PC-9 (cell line): ENCODE data around the gene FOXC1. TPM values are rescaled to one million over a fixed set of nuclear protein-coding genes. Genes with fewer than 3 reads are reported as not detected.

Experiments
- BruUV-seq: library from RNA; stranded (reverse); fragments of 400-500 nt; replicated peaks from 2 replicates; lab custom pipeline; 2021; lab: Mats Ljungman, UMichigan
- CTCF ChIA-PET: fragments of 300-600 bp; sonication (Branson Sonifier 250); formaldehyde crosslinking; loops from one replicate; lab custom pipeline; 2022; ENCODE audit warnings: antibody characterized with exemption; lab: Charles Lee
- POLR2A ChIA-PET: fragments of 300-600 bp; sonication (Branson Sonifier 250); formaldehyde crosslinking; loops from one replicate; lab custom pipeline; 2022; ENCODE audit warnings: antibody characterized with exemption; ENCODE audit not compliant: unreplicated experiment; lab: Charles Lee
- DNase-seq, 2 experiments: peaks; one replicate each; pipeline versions ENCODE4 v3.0.0 to v3.0.0-alpha.2; 2015 to 2022; ENCODE audit warnings: mixed read lengths in 1 of 2
- H2AFZ ChIP-seq: fragments of 200-600 bp; sonication (generic); 2 replicates; pipeline ENCODE4 v1.8.1; 2017; ENCODE audit warnings: antibody characterized with exemption
- H3F3A ChIP-seq: fragments of 200-600 bp; sonication (generic); 2 replicates; pipeline ENCODE4 v1.8.1; 2017; ENCODE audit warnings: antibody characterized with exemption, mild to moderate bottlenecking, low read depth; ENCODE audit not compliant: insufficient read depth
- H3K27ac ChIP-seq: fragments of 200-600 bp; sonication (generic); 2 replicates; pipeline ENCODE4 v1.6.1; 2016; ENCODE audit warnings: mixed run types
- H3K27me3 ChIP-seq: fragments of 200-600 bp; sonication (generic); 2 replicates; pipeline ENCODE4 v1.6.1; 2016; ENCODE audit warnings: low read depth, mixed run types; ENCODE audit not compliant: insufficient read depth
- H3K36me3 ChIP-seq: fragments of 200-600 bp; sonication (generic); 2 replicates; pipeline ENCODE4 v1.6.1; 2016; ENCODE audit warnings: low read depth, mixed run types
- H3K4me1 ChIP-seq: fragments of 200-600 bp; sonication (generic); replicated peaks from 2 replicates; pipeline ENCODE4 v1.6.1; 2016; ENCODE audit warnings: mixed run types; ENCODE audit not compliant: insufficient read depth
- H3K4me2 ChIP-seq: fragments of 200-600 bp; sonication (generic); 2 replicates; pipeline ENCODE4 v1.6.1; 2017; ENCODE audit warnings: mixed run types
- H3K4me3 ChIP-seq: fragments of 200-600 bp; sonication (generic); 2 replicates; pipeline ENCODE4 v1.6.1; 2016; ENCODE audit warnings: mixed run types
- H3K79me2 ChIP-seq: fragments of 200-600 bp; sonication (generic); 2 replicates; pipeline ENCODE4 v1.6.1; 2017; ENCODE audit warnings: low read depth, mixed run types
- H3K9me2 ChIP-seq: fragments of 200-600 bp; sonication (generic); 2 replicates; pipeline ENCODE4 v1.8.1; 2017; ENCODE audit warnings: mild to moderate bottlenecking; ENCODE audit not compliant: insufficient read depth
- H3K9me3 ChIP-seq: fragments of 200-600 bp; sonication (generic); 2 replicates; pipeline ENCODE4 v1.8.1; 2016; ENCODE audit warnings: low read depth; ENCODE audit not compliant: insufficient read depth
- H4K20me1 ChIP-seq: fragments of 200-600 bp; sonication (generic); 2 replicates; pipeline ENCODE4 v1.8.1; 2017; ENCODE audit not compliant: insufficient read depth
- CTCF ChIP-seq: fragments of 200-600 bp; sonication (generic); conservative IDR thresholded peaks from 2 replicates; pipeline ENCODE4 v1.6.1; 2017; ENCODE audit warnings: mixed run types, antibody characterized with exemption, mild to moderate bottlenecking, moderate library complexity
- EZH2 ChIP-seq: fragments of 200-600 bp; sonication (generic); IDR thresholded peaks from 2 replicates; pipeline ENCODE4 v1.8.0; 2017; ENCODE audit warnings: antibody characterized with exemption, low read depth
- intact Hi-C: fragments of 100-400 bp; cut with micrococcal nuclease; formaldehyde crosslinking; loops from one replicate; pipeline ENCODE4 v1.10.0; 2022; ENCODE audit not compliant: unreplicated experiment
- total RNA-seq: library from RNA; stranded (reverse); gene quantifications from 2 replicates; pipeline ENCODE4 v1.2.3, GENCODE V29; 2021

The FOXC1 gene
- total RNA-seq, 1 experiment from 2014 or later, result 18.6 TPM

DNA sequence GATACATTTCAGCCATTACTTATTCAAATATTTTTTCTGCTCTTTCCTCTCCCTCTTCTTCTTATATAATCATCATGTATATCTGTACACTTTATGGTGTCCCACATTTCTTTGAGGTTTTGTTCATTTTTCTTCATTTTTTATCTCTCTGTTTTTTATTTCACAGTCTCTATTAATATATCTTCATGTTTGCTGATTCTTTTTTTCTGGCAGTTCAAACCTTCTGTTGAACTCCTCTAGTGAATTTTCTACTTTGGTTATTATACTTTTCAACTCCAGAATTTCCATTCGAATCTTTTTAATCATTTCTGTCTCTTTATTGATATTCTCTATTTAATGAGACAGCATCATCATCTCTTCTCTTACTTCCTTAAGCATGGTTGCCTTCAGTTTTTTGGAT lies 38.9 kb upstream of the FOXC1 start:
- Histone ChIP-seq H3K79me2 (no peaks in the 10 kb centered on the region), H3K4me2 (no peak overlapping the region), H3K9me2 (no peaks in the 10 kb centered on the region), H2AFZ (no peak overlapping the region), H4K20me1 (no peaks in the 10 kb centered on the region), H3K27me3 (no peaks in the 10 kb centered on the region), H3K27ac (no peak overlapping the region), H3K36me3 (no peaks in the 10 kb centered on the region), H3K9me3 (no peaks in the 10 kb centered on the region), H3F3A (no peaks in the 10 kb centered on the region), H3K4me1 (no peaks in the 10 kb centered on the region), H3K4me3 (no peak overlapping the region)
- TF ChIP-seq CTCF (no peak), EZH2 (no peak)
- ChIA-PET POLR2A (no interaction called here), CTCF (no interaction called here)
- intact Hi-C loops, result no loop called here
- no peak for DNase-seq
- BruUV-seq, result no TSS peak

DNA sequence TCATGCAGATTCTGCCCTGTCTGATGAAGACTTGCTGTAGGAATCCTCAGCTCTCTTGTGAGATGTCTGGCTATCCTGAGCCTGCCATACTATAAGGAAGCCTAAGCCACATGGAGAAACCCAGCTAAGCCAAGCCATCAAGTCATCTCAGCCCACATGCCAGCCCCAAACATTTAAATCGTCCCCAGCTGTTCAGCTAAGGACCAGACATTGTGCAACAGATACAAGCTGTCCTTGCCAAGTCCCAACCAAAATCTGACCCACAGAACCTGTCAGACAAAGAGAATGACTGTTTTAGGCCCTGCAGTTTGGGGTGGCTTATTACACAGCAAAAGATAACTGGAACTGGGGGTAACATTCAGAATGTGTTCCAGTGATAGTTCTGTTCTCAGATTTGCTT lies 36.8 kb upstream of the FOXC1 start:
- Histone ChIP-seq H3K4me1 (no peaks in the 10 kb centered on the region), H3K9me3 (no peaks in the 10 kb centered on the region), H2AFZ (no peak overlapping the region), H3K9me2 (no peaks in the 10 kb centered on the region), H3K27me3 (0 out of 2 replicates have a peak, but pooled peaks cover 4% of the 10 kb centered on the region), H3K79me2 (no peaks in the 10 kb centered on the region), H3K4me2 (no peak overlapping the region), H3F3A (no peaks in the 10 kb centered on the region), H3K36me3 (no peaks in the 10 kb centered on the region), H3K4me3 (no peak overlapping the region), H3K27ac (no peak overlapping the region), H4K20me1 (no peaks in the 10 kb centered on the region)
- TF ChIP-seq EZH2 (no peak), CTCF (no peak)
- ChIA-PET CTCF (no interaction called here), POLR2A (no interaction called here)
- no peak for DNase-seq
- intact Hi-C loops, result no loop called here
- no TSS peak for BruUV-seq

GRCh38 chr6:1574083-1574761 lies 35.5 kb upstream of the FOXC1 start:
- H3K4me3 ChIP-seq, result no peak overlapping the region
- 0 out of 2 replicates have a peak, but pooled peaks cover 4% of the 10 kb centered on the region for H3K27me3 ChIP-seq
- H3K79me2 ChIP-seq, result no peaks in the 10 kb centered on the region
- DNase-seq, result no peak
- no peaks in the 10 kb centered on the region for H3K36me3 ChIP-seq
- H3K4me1 ChIP-seq, result no peaks in the 10 kb centered on the region
- H3K9me3 ChIP-seq, result no peaks in the 10 kb centered on the region
- intact Hi-C loops, result no loop called here
- no TSS peak for BruUV-seq
- no peaks in the 10 kb centered on the region for H3K9me2 ChIP-seq
- ChIA-PET CTCF (no interaction called here), POLR2A (no interaction called here)
- TF ChIP-seq EZH2 (no peak), CTCF (no peak)
- no peaks in the 10 kb centered on the region for H3F3A ChIP-seq
- H3K4me2 ChIP-seq, result no peak overlapping the region
- no peaks in the 10 kb centered on the region for H4K20me1 ChIP-seq
- H2AFZ ChIP-seq, result no peak overlapping the region
- H3K27ac ChIP-seq, result no peak overlapping the region
